Embryonic facial prominence (tissue), 1 donor: ENCODE data around the gene ACY1.

Experiments
- DNase-seq: peaks from one replicate; pipeline ENCODE4 v3.0.0-alpha.2; 2016; ENCODE audit errors: extremely low spot score

ACY1 gene

GRCh38 chr3:51963951-51964451, 19.3 kb upstream of the ACY1 start:
- no peak for DNase-seq

GRCh38 chr3:51964521-51964920, 18.8 kb upstream of the ACY1 start:
- no peak for DNase-seq

DNA sequence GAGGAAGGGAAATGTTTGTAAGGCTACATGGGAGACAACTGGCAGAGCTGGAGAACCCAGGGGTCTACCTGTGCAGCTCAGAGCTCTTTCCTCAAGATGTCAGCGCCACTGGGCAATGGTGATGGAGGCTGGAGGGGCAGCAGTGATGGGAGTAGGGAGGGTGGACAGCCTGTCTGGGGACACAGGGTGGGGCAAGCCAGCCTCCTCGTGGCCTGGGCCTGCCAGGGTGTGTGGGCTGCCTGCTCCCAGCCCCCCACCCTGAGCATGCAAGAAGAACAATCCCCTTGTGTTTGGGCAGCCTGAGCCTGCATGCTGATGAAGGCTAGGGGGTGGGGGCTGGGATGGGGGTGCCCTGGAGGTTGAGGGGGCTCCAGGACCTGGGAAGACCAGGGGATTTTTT, 17.3 kb upstream of the ACY1 start:
- no peak for DNase-seq

- DNase-seq = no peak
Measured at GRCh38 chr3:51966486-51966885, 16.8 kb upstream of the ACY1 start.

- no peak for DNase-seq
Measured at GRCh38 chr3:51966922-51967383, 16.4 kb upstream of the ACY1 start.

- DNase-seq = no peak
Measured at GRCh38 chr3:51967384-51968169, 15.8 kb upstream of the ACY1 start, which contains the start of gene PCBP4. PCBP4 (minus strand) TSS chr3:51967454; CDS start chr3:51961240, 6,214 bp downstream.

GRCh38 chr3:51968170-51968775, 15.1 kb upstream of the ACY1 start:
- no peak for DNase-seq

DNA sequence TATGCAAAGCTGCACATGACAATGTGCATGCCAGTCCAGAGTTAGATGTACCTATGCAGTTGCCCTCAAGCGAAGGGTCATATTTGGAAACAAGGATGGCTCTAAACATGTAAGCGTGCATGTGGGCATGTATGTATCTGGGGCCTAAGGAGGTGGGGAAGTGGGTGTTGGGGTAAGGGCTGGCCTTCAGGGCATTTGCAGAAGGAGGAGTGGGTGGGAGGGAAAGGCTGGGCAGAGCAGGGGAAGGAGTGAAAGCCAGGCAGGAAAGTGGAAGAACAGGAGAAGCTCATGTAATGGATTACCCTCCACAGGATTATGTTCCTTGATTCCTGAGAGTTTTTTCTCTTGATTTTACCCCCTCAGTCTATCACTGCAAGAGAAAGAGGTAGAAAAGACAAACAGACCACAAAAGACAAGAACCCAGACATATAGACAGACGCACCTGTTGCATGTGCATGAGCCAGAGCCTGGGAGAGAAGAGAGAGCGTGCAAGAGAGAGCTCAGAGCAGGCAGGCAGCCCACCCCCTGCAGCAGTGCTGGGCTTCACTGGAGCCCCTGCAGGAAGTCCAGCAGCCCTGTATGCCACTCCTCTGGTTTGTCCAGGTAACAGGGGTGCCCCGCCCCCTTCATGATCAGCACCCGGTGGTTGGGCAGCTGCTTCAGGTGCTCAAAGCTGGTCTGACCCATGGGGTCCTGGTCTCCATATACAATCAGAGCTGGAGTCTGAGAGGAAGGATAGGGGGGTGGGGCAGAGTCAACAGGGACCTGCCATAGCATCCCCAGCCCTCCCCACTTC, 14.3 kb upstream of the ACY1 start:
- no peak for DNase-seq

DNA sequence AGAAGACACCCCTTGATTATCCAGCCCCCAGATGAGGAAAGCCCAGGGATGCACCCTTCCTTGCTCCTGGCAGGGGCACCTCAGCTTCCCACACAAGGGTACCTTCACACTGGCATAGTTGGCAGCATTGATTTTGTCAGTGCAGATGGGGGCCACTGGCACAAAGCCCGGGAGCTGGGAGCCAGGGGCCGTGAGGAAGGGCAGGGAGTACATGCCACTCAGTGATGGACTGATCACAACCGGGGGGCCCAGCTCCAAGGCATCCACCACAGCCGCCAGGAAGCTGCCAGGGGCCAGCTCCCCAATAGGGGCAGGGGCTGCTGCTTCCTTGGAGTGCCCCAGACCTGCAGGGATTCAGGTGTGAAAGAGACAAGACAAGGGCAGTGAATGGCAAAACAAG, 13.5 kb upstream of the ACY1 start:
- DNase-seq = no peak

DNA sequence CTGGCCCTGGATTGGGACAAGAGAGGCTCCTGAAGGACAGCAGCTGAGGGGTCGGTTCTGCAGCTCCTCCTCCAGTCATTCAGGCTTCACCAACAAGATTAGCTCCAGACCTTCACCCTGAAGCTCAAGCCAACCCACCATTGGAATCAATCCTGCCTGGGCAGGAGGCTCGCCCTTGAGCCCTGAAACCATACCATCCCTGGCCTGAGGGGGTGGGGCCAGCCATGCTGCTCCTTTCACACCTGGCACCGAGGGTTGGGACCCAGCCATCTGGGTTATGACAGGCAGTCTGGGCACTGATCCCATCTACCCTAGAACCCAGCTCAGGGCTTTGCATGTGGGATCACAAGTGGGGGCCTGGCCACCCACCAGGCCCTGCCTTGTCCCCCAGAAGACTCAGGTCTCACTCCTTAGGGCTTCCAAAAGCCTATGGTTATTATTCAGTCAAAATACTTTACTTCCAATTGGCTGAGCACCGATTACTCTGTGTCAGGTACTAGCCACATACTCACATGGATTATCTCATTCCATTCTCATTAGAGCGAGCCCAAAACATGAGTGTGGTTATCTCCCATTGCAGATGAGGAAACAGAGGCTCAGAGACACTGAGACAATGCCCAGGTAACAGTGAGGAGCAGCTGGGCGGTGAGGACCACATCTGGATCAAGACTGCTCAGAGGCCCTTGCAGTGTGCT, 12.6 kb upstream of the ACY1 start:
- DNase-seq = no peak

- DNase-seq = no peak
Measured at GRCh38 chr3:51971350-51971749, 12.0 kb upstream of the ACY1 start.

- DNase-seq = no peak
Measured at GRCh38 chr3:51974277-51974962, 8.9 kb upstream of the ACY1 start.

- DNase-seq = no peak
Measured at GRCh38 chr3:51974963-51975851, 8.1 kb upstream of the ACY1 start, which contains the start of gene ABHD14A. ABHD14A (plus strand) TSS chr3:51975064; CDS start chr3:51975136, 72 bp downstream.

- DNase-seq = no peak
Measured at GRCh38 chr3:51975852-51976549, 7.3 kb upstream of the ACY1 start.

GRCh38 chr3:51977446-51978142, 5.7 kb upstream of the ACY1 start:
- DNase-seq = no peak

DNA sequence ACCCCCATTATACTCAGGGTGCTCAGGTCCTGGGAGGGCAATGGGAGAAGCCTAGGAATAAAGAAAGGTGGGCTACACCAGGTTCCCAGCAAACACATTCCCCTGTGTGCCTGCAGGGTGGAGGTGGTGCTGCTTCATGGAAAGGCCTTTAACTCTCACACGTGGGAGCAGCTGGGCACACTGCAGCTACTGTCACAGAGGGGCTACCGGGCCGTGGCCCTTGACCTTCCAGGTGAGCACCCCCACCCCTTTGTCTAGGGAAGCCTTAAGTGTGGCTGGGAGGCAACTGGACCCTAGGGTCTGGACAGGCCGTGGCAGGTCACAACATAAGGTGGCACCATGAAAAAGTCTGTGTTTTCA, 5.2 kb upstream of the ACY1 start:
- DNase-seq = no peak

GRCh38 chr3:51980253-51980652, 3.1 kb upstream of the ACY1 start:
- no peak for DNase-seq

DNA sequence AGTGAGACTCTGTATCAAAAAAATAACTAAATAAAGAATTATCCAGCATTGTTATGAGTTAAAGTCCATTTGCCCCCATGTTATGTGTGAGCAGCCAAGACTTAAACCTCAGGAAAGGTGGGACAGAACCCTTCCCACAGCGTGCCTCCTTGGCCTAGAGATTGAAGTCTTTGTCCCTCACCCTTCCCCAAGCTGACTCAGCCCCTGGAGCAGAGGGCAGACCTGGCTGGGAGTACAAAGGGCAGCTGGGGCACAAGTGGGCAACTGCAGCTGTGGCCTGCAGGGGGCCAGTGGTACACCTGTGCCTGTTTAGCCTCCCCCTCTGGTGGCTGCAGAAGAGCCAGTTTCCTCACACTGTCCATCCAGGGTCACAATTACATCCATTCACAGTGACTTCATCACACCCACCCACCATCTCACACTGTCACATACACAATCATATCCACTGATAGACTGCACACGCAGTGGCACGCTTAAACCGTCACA, 940 bp upstream of the ACY1 start:
- no peak for DNase-seq
